Esophagus squamous epithelium (tissue), 5 donors: ENCODE data around the gene RIT1. TPM values are rescaled to one million over a fixed set of nuclear protein-coding genes. Genes with fewer than 3 reads are reported as not detected.

Experiments used
- DNase-seq: peaks from one replicate; lab custom pipeline; 2025; lab: John Stamatoyannopoulos, UW
- H3K27ac ChIP-seq, 4 donors: fragments of 200-600 bp; sonication (generic); one replicate each; pipeline ENCODE4 v1.5.1; 2016 to 2019; ENCODE audit warnings: mild to moderate bottlenecking in 1 of 4
- H3K27me3 ChIP-seq, 4 donors: fragments of 200-600 bp; sonication (generic); 1 replicate in 3 of 4; 2 replicates in 1 of 4; pipeline versions ENCODE4 v1.5.1 to v1.6.0; 2017 to 2021; ENCODE audit warnings: antibody characterized with exemption in 1 of 4
- H3K36me3 ChIP-seq, 3 donors: fragments of 200-600 bp; sonication (generic); one replicate each; pipeline ENCODE4 v1.5.1; 2016 to 2019
- H3K4me1 ChIP-seq, 3 donors: fragments of 200-600 bp; sonication (generic); one replicate each; pipeline ENCODE4 v1.5.1; 2017 to 2019
- H3K4me3 ChIP-seq, 4 donors: fragments of 200-600 bp; sonication (generic); 1 replicate in 3 of 4; 2 replicates in 1 of 4; pipeline ENCODE4 v1.5.1; 2016 to 2019; ENCODE audit warnings: mild to moderate bottlenecking in 2 of 4, moderate library complexity in 1 of 4
- H3K9me3 ChIP-seq, 3 donors: fragments of 200-600 bp; sonication (generic); one replicate each; pipeline ENCODE4 v1.5.1; 2016 to 2019
- CTCF ChIP-seq, 6 experiments: fragments of 450-650 bp in 4 of 6; fragments of 200-600 bp in 2 of 6; sonication (generic) in 2 of 6; IDR thresholded peaks; one replicate each; pipeline ENCODE4 v1.5.1; 2016 to 2019; ENCODE audit warnings: antibody characterized with exemption in 6 of 6, mild to moderate bottlenecking in 4 of 6, moderate library complexity in 4 of 6
- POLR2A ChIP-seq, 4 donors: fragments of 450-650 bp; IDR thresholded peaks; one replicate each; pipeline ENCODE4 v1.6.1; 2017; ENCODE audit warnings: antibody characterized with exemption in 4 of 4, mild to moderate bottlenecking in 4 of 4, moderate library complexity in 3 of 4
- WGBS, 2 donors: methylation state at CpG; one replicate each; pipeline ENCODE4 v1.1.5; 2018; 5-methylcytosine and 5-hydroxymethylcytosine counted together
- intact Hi-C: fragments of 100-400 bp; cut with DNase I; formaldehyde crosslinking; loops from one replicate; pipeline ENCODE4 v1.15.0; 2022
- total RNA-seq, 4 donors: library from RNA; depleted of rRNA; stranded (reverse); fragments of >200 nt; gene quantifications; one replicate each; pipeline ENCODE4 v1.1.0, GENCODE V29; 2016
- donor health status: DM: yes; HTN: yes; CAD: no.

RIT1 gene
- total RNA-seq, 4 donors from 2014 or later = 35.3 to 55.4 (median 42.6) TPM

GRCh38 chr1:155946633-155947219 lies 35.6 kb upstream of the RIT1 start:
- no peak for DNase-seq
- no peaks in the 10 kb centered on the region for H3K27me3 ChIP-seq
- H3K27ac ChIP-seq = peak overlapping the region in 3 of 4 donors; percentile 17 to 70 (median 52)
- H3K4me1 ChIP-seq = peaks cover 12 to 46% (median 31%) of the 10 kb centered on the region in 3 donors
- H3K4me3 ChIP-seq = no peak overlapping the region
- intact Hi-C loops = no loop called here
- H3K9me3 ChIP-seq = no peaks in the 10 kb centered on the region
- TF ChIP-seq POLR2A (IDR thresholded peaks at IDR 0.05) = no peak
- peaks cover 21 to 60% (median 45%) of the 10 kb centered on the region in 3 donors for H3K36me3 ChIP-seq
- WGBS, 2 donors = 64 to 79% methylated on average over 8 of the region's 8 CpGs

GRCh38 chr1:155944444-155944799 lies 33.3 kb upstream of the RIT1 start:
- intact Hi-C loops = no loop called here
- TF ChIP-seq CTCF (IDR thresholded peaks at IDR 0.05) = no peak
- Histone ChIP-seq H3K36me3 (peaks cover 9 to 37% (median 23%) of the 10 kb centered on the region in 3 donors), H3K4me1 (peaks cover 28 to 69% (median 54%) of the 10 kb centered on the region in 3 donors), H3K4me3 (no peak overlapping the region), H3K9me3 (no peaks in the 10 kb centered on the region), H3K27ac (peak overlapping the region in 1 of 4 donors; percentile 70), H3K27me3 (no peaks in the 10 kb centered on the region)
- no peak for DNase-seq
- WGBS, 2 donors = 55 to 60% methylated on average over 3 to 5 of the region's 6 CpGs

- no peaks in the 10 kb centered on the region for H3K9me3 ChIP-seq
- no peak for TF ChIP-seq CTCF (IDR thresholded peaks at IDR 0.05)
- no peak for TF ChIP-seq POLR2A (IDR thresholded peaks at IDR 0.05)
- H3K4me1 ChIP-seq = peaks cover 28 to 85% (median 58%) of the 10 kb centered on the region in 3 donors
- no peak overlapping the region for H3K4me3 ChIP-seq
- intact Hi-C loops = no loop called here
- DNase-seq = no peak
- 67% methylated on average over 1 of the region's 11 CpGs; no CpG with 5 or more reads in 1 of the 2 donors for WGBS, 2 donors
- H3K27ac ChIP-seq = peak overlapping the region in 2 of 4 donors; percentile 82 to 83
- peaks cover 7 to 19% (median 7%) of the 10 kb centered on the region in 3 donors for H3K36me3 ChIP-seq
- no peaks in the 10 kb centered on the region for H3K27me3 ChIP-seq
Measured at GRCh38 chr1:155942578-155943141, 31.5 kb upstream of the RIT1 start.

GRCh38 chr1:155941845-155942531 lies 30.8 kb upstream of the RIT1 start:
- TF ChIP-seq POLR2A (IDR thresholded peaks at IDR 0.05) (no peak), CTCF (IDR thresholded peaks at IDR 0.05) (no peak)
- no peak for DNase-seq
- WGBS, 2 donors = 76 to 82% methylated on average over 7 to 13 of the region's 29 CpGs
- H3K27me3 ChIP-seq = no peaks in the 10 kb centered on the region
- peaks cover 0 to 13% (median under 1%) of the 10 kb centered on the region in 3 donors for H3K36me3 ChIP-seq
- H3K27ac ChIP-seq = peak overlapping the region; percentile 57 to 83 (median 78)
- H3K9me3 ChIP-seq = no peaks in the 10 kb centered on the region
- no peak overlapping the region for H3K4me3 ChIP-seq
- intact Hi-C loops = no loop called here
- peaks cover 28 to 85% (median 58%) of the 10 kb centered on the region in 3 donors for H3K4me1 ChIP-seq

- peaks cover 28 to 78% (median 53%) of the 10 kb centered on the region in 3 donors for H3K4me1 ChIP-seq
- peak within 1 kb of the TSS; percentile 57 to 83 (median 78) for H3K27ac ChIP-seq
- TF ChIP-seq CTCF (IDR thresholded peaks at IDR 0.05) (no peak), POLR2A (IDR thresholded peaks at IDR 0.05) (no peak)
- H3K27me3 ChIP-seq = no peaks in the 10 kb centered on the region
- intact Hi-C loops = no loop called here
- H3K4me3 ChIP-seq = no peak within 1 kb of the TSS
- WGBS, 2 donors = 57 to 59% methylated on average over 10 of the region's 11 CpGs
- H3K36me3 ChIP-seq = peaks cover 0 to 5% (median 0%) of the 10 kb centered on the region in 3 donors
- no peak for DNase-seq
- H3K9me3 ChIP-seq = no peaks in the 10 kb centered on the region
Measured at GRCh38 chr1:155940993-155941844, 30.1 kb upstream of the RIT1 start, which contains the start of gene RXFP4. Gene RXFP4 (plus strand): TSS chr1:155941638. CDS start chr1:155941710, 72 bp downstream.
